T-helper 22 cell (primary cell): ENCODE measurements around the gene FKBP8.

Experiments
- DNase-seq: peaks from one replicate; pipeline ENCODE4 v3.0.0-alpha.2; 2020; ENCODE audit warnings: low read depth

The FKBP8 gene

DNA sequence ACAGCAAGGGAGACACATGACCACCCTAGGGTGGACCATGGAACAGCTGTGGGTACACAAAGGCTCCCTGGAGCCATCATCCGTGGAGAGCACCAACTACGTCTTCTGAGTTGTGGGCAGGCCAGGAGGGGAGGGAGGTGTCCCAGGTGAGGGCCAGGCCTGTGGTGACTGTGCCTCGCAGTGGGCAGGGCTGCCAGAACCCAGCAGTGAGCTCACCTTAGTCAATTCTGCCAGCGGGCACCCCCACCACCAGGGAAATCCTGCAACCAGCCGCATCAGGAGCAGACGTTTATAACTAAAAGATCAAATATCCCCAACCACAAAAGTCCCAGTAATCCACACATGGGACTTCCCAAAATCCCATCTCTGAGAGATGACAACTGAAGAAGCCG lies 41.1 kb downstream of the FKBP8 start:
- no peak for DNase-seq

DNA sequence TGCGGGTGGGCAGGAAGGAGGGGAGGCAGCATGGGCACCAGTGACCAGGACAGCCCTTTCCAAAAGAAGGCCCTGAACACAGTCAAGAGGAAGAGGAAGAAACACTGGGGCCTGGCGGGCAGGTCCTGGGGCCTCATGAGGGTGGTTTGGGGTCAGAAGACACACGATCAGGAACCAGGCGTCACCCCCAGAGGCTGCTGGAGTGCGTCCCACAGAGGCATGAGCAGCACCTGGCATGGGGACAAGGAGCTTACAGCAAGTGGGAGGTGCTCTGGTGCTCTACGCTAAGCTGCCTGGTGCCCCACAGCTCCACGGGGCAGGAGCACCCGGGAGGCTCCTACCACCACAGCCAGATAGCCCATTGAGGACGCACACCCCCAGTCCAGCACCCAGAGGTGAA lies 41.5 kb downstream of the FKBP8 start:
- DNase-seq, result no peak

DNA sequence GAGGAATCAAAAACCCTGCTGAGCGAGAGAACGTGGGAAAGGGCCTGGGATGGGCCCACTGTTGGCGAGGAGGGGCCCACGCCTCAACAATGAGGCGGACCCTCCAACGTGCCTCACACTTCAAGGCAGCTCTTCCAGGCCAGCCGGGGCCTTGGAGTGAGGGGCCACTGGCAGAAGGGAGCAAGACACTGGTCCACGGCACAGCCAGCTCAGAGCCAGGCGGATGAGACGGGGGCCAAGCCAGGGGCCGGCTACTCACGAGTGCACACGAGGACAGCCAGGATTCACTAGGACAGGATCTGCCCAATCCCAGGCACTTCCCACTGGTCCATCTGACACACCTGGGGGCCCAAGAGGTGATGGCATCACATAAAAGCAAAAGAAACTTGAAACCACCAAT lies 42.0 kb downstream of the FKBP8 start:
- DNase-seq, result no peak

DNA sequence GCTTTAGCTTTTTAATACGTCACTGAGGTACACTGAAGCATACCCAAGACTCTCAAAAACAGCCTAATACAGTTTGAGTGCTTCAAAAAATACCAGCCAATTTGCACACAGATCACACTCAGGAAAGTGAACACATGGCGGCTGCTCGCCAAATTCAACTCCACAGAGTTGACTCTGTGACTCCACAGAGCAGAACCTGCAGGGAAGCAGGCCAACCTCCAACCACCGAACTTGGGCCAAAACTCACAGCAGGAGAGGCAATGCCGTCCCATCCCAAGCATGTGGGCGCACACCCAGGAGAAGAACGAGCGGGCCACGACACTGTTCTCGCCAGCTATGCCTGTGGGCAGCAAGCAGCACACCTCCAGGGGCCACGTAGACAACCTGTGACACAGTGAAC lies 42.6 kb downstream of the FKBP8 start:
- DNase-seq, result no peak

DNA sequence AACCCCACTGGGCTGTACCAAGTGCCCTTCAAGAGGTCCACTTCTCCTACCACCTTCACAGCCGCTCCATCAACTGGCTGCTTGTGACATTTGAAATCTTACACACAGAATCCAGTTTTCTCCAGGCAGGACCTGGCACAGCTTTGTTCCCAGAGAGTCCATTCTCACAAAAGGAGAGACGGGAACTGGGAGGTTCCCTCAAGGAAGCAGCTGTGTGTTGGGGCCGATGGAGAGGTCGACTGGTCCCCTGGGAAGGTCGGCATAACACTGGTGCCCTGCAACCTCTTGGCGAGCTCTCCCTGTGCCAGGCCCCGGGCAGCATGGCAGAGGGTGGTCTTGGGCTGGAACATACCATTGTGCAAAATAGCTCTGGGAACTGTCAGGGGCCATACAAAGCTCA lies 43.0 kb downstream of the FKBP8 start:
- DNase-seq, result no peak

DNA sequence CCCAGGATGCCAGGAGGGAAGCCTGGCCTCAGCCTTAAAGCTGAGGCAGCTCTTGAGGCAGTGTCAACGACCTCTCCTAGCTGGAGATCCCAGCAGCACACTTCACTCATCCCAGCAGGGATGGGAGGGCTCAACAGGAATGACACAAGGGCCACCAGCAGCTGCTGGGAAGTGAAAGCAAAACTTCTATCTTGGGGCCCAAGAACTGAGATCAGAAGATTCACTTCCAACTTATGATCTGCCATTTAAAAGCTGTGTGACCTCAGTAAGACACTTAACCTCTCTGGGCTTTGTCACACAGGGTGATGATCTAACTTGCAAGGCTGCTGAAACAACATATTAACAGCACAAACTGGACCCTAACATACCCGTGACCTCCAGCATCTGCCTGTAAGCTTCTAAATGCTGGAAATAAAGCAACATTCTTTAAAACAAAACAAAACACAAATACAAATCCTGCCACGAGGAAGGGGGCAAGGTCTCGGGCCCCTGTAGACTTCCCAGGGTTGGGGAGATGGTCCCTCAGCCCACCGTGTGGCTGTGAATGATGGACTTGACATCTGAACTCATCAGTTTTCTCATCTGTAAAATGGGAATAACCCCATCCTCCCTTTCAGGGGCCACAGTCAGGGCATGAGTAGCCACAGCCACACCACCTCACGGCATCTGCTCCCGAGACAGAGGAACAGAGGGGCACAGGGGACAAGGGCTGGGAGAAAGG lies 44.2 kb downstream of the FKBP8 start:
- DNase-seq, result no peak

DNA sequence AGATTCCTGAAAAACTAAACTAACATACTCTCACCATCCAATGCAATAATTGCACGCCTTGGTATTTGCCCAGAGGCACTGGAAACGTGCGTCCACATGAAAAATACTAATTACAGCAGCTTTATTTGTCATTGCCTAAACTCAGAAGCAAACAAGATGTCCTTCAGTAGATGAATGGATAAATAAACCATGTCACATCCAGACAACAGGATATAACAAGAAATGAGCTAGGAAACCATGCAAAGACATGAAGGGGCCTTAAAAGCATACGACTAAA lies 46.5 kb downstream of the FKBP8 start:
- DNase-seq, result no peak

DNA sequence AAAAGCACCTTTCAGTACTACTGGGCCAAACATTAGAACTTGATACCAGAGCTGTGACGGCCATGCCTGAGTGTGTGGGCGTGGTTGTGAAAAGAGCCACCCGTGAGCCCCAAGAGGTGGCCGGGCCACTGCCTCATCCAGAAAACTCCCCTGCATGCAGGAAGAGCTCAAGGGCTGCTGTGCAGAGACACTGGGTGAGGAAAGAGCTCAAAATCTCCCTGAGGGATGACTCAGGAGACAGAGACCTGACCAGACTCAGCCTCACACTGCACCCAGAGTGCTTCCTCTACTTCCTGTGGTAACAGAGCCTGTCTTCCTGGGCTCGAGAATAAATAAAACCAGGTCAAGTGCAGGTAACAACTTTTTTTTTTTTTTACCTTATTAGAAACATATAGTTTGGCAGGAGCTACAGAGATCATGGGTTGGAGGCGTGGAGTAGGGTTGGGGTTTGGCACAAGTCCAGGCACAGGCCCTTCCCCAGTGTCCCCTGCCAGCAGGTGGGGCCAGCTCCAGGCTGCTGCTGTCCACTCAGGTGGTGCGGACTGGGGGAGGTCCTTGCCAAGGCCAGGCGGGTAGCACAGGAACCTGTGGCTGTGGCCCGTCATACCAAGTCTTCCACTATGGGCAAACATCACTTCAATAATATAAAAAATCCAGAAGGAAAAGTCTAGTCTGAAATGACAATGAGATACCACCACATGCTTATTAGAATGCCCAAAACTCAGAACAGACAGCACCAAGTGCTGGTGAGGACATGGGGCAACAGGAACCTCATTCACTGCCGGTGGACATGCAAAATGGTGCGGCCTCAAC lies 47.0 kb downstream of the FKBP8 start:
- peak; percentile 88 for DNase-seq

DNA sequence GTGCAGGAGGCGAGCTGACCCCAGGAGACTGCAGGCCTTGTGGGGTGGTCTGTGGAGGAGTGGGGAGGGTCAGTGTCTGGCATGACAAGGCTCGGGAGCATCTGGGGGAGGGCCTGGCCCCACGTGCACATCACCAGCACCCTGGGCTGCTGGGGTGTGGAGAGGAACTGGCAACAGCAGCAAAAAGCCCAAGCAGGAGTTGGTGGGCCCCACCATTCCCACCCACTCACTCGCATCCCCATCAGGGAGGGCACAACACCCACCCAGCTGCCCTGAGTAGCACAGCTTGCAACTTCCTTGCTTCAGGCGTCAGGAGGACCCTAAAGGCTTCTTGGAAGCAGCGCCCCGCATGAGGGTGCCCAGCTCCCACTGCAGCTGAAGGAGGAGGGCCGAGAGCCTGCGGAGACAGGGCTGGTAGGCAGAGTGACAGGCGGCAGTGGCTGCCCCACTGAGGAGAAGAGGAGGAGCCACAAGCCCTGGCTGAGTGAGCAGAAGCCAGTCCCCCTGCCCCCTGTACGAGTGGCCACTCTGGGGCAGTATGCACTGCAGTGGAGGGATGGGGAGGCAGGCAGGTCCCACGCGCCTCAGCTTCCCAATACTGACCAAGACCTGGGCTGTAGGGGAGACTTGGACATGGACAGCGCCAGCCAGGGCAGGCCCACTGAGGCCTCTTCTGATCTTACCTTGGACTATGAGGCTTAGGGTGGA lies 48.0 kb downstream of the FKBP8 start:
- DNase-seq, result no peak

DNA sequence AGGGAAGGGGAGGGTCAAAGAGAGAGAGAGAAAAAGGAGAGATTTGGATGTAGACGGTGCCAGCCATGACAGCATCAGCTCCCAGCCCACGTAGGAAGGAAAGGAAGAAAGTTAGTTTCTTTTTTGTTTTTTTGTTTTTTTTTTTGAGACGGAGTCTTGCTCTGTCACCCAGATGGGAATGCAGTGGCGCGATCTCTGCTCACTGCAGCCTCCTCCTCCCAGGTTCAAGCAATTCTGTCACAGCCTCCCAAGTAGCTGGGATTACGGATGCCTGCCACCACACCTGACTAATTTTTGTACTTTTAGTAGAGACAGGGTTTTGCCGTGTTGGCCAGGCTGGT lies 49.1 kb downstream of the FKBP8 start:
- peak; percentile 49 for DNase-seq

DNA sequence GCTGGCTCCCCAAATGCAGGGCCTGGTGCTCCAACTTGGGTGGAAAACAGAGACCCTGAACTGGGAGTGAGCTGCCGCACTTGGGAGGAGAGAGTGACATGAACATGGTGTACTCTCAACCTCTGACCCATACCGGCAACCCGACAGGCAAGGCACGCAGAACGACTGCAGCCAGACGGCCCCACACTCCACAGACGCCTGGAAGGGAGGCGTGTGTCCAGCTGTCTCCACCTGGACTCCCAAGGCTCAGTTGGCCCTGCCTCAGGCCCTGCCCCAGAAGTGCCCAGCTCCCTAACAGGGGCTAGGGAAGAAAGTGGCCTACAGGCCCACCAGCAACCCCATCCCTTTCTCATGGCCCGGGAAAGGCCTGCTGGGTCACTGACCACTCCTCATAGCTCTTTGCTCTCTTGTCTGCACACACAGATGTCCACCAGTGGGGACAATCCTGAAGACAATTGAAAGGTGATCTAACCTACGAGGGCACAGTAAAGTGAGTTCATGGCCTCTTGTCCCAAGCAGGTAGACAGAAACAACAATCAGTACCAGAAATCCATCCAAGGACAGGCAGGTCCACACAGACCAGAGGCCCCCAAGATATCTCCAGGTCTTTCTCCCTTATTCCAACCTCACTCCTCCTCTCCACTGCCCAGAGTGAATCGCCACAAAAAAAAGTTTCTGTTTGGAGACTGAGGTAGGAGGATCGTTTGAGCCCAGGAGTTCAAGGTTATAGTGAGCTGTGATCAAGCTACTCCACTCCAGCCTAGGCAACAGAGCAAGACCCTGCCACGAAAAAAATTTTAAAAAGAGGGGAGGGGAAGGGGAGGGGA lies 49.7 kb downstream of the FKBP8 start:
- no peak for DNase-seq

DNA sequence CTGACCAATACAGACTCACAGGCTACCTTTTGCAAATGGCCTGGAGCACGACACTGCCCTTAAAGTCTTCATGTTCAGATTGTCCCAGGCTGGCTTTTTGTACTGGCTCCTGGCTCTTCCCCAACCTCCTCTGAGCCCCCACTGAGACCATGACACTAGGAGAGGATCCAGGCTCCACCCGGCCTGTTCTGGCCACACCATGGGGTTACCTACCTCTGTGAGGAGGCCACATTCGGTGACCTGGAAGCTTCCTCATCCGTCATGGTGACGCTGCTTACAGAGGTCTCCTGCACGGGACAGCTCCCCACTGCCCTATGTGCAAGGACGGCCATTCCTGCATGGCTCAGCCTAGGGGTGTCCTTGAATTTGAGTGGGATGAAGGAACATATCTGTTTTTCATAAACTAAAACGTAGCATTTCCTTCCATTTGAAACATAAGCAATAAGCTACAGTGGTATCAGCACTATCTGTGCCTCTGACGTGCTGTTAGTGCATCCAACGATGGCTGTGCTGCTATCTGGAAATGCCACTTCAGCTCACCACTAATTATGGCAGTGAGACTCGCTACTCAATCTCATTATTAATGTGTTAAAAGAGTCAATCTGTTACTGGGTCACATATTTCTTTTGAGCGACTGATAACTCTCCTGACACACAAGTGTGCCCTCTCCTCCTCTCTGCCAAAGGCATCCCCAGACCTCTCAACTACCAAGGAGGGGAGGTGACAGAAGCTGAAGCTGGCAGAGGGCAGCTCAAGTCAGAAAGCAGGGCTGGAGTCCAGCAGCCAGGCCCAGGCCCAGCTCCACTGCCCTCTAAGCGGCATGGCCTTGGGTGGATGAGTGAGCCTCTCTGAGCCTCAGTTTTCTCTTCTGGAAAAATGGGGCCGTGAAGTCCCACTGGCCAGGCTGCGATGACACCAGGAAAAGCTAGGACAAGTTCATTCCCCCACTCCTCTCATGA lies 51.1 kb downstream of the FKBP8 start:
- DNase-seq, result no peak

DNA sequence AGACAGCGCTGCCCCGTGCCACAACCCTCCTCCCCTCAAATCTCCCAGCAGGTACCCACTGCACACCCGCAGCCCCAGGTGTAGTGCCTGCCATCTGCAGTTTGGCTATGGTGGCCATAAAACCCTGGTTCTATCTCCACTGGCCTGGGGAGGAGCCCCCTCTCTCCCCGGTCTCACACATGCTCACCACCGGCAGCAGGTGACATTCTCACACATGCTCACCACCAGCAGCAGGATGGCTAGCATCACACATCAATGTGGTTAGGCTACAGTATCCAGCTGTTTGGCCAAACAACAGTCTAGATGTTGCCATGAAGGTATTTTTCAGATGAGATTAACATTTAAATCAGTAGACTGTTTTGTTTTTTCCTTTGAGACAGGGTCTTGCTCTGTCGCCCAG lies 52.6 kb downstream of the FKBP8 start:
- no peak for DNase-seq

DNA sequence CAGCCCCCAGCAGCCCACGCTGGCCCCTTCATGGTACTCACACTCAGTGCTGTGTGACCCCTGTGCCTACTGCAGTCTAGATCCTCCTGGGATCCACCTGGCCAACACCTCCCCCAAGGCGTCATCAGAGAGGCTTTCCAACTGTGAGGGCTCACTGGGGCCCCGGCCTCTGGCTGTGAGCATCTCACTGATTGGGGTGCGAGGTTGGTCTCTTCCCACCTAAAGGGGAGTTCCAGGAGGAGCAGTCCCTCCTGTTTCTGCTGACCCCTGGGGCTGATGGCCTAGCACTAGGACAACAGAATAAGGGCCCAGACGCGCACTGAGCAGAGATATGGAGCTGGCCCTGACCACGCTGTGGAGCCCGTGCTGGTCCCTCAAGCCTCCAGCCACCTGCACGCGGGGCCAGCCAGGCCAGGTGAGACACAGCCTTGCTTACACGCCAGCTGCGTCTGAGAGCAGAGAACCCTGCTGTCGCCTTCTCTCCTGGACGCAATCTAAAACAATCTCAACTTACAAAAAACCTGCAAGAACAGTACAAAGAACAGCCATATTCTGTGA lies 53.7 kb downstream of the FKBP8 start:
- no peak for DNase-seq

DNA sequence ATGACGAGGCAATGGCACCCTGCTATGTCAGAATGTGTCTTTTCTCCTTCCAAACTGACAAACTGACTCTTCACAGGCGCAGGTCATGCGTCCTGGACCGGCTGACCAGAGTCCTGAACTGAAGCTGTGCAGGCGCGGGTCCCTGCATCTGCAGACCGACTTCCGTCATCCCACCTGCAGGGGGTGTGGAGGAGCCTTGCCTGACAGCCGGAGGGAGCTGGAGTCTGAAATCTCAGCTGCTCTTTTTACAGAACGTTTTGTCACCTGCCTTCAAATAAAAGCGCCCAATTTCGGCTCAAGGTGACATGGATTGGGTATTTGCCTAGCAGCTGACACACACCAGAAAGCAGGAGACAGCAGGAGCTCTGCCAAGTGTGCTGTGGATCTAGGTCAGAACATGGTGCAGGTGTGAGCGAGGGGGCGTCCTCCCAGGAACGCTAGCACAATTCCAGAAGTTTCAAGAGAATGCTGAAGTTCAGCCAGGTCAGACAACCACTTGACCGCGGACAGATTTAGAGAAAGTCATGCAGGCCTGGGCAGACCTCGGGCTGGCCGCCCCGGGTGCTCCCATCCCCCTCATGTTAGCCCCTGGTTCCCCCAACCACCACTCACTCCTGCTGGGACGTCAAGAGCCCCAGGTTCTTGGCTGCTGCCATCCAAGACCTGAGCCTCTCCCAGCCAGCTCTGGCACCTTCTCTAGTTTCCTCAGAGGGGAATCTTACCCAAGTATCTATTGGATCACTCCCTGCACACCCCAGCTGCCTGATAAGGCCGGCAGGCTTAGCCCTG lies 54.3 kb downstream of the FKBP8 start:
- no peak for DNase-seq

DNA sequence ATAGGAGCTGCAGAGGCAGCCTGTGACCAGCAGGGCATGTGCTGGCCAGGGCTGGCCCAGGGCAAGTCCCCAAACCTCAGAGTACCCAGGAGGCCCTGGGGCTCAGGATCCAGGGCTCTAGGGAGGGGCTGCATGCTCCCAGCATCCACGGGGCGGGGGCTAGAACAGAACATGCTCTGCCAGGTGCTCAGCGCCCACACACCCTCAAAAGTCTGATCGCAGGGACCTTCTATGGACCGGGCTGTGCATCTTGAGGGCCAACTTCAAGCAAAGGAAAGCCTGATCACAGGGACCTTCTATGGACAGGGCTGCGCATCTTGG lies 55.0 kb downstream of the FKBP8 start:
- DNase-seq, result no peak

DNA sequence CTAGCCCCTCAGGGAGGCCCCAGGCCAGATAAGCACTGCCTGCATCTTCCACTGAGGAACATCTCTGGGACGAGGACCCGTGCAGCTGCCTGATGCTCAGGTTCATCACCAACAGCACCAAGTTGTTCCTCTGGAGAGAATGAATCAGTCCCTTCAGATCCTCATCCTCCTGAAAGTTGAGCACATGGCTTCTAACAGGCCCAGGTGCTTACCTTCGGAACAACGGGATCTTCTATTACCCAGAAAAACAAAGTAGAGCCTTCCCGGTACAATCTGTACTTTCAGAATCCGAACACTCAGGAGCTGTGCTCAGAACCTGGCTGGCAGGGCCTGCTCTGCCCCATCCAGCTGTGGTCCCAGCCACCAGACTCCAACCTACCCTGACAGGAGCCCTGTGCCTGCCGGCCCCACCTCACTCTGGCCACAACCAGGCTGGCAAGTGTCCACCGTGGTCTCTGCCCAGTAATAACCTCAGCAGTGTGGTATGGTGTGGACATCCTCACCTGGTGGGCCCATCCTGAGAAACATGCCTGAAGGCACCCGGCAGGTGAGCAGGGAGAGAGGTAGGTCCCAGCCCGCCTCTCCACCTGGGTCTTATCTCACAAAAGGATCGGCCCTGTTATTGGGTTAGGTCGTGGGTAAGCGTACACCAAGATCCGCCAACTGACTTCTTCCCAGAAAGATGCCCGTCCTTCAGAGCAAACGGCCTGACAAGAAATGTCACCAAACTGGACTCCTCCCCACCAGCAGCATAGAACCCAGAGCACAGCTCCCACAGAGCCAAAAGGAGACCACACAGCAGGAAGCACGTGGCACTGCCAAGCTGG lies 55.6 kb downstream of the FKBP8 start:
- DNase-seq, result no peak

DNA sequence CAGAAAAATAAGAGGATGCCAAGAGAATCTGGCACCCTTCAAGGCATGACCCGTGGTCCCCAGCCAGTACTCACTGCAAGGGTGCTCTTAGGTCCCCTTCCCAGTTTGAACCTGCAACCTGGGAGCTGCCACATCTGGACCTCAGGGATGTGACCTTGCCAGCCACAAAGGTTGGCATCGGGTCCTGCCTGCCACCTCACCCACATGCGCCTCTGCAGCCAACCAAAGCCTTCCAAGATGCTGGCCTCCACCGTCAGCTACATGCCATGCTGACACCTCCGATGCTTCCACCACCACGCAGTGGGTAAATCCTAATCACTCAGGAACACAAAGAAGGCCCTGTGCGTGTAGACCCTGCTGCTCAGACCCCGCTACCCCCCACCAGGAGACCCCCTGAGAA lies 56.6 kb downstream of the FKBP8 start:
- DNase-seq, result no peak

DNA sequence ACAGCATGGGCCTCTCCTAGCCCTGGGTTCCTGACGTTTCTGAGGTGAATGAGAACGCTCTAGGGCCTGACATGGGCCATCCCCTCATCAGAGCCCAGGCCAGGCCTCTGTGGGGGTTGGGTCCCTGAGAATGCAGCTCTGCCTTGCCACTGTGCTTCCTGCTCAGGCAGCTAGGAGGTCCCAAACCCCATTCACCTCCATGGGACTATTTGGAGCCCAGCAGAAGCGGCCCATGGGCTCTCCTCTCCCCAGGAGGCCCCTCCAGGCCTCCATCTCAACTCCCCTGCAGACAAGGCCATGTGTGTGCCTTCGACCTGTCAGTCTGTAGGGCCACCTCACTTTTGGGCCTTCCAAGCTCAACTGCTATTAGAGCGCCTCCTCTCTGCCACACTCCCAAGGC lies 58.4 kb downstream of the FKBP8 start:
- no peak for DNase-seq
